Measurements from ENCODE around the gene MAST4. TPM values are rescaled to one million over a fixed set of nuclear protein-coding genes. Genes with fewer than 3 reads are reported as not detected.

MAST4 gene
- total and polyA plus RNA-seq, 2 donors (not counting 1 experiment from before 2014, with no cell fraction given): 2.5 to 57.1 TPM

- H3K4me1 Mint-ChIP-seq: no peaks in the 10 kb centered on the region
- no peak overlapping the region for H3K9ac ChIP-seq (ENCODE audit: low read length)
- CTCF ChIA-PET: no interaction called here
These were observed 362.2 kb downstream of the MAST4 start for GRCh38 chr5:66958201-66958979.

More at GRCh38 chr5:66958201-66958979, 362.2 kb downstream of the MAST4 start:
- Mint-ChIP-seq H3K4me3 (no peak overlapping the region), H3K27ac (no peak overlapping the region), H3K27me3 (peaks cover 8% of the 10 kb centered on the region), H3K9me3 (ENCODE audit: insufficient read depth) (no peaks in the 10 kb centered on the region)
- H4K20me1 ChIP-seq (ENCODE audit: control insufficient read depth, insufficient read depth, low read length, poor library complexity, severe bottlenecking): no peaks in the 10 kb centered on the region
- H3K36me3 ChIP-seq (replicated peaks in 1 of 2; ENCODE audit: control extremely low read depth in 1 of 2, control insufficient read depth in 1 of 2, extremely low read depth in 1 of 2, insufficient read depth in 2 of 2, low read length in 1 of 2): no peaks in the 10 kb centered on the region
- no peak for TF ChIP-seq EZH2 (IDR thresholded peaks at IDR 0.05; ENCODE audit: borderline replicate concordance, insufficient read depth, low read depth, low read length, poor library complexity, severe bottlenecking)
- no peak for TF ChIP-seq CTCF (IDR thresholded peaks at IDR 0.05)
- no CpG with 5 or more reads among the region's 10 CpGs for WGBS (ENCODE audit: insufficient coverage)
- H3K79me2 ChIP-seq (ENCODE audit: control insufficient read depth, insufficient read depth, low read length): no peaks in the 10 kb centered on the region
- DNase-seq (no peak), ATAC-seq (ENCODE audit: low read depth) (no peak)
- no peak overlapping the region for H3K4me2 ChIP-seq (replicated peaks; ENCODE audit: low read depth, low read length, poor library complexity, severe bottlenecking)
- H3K27me3 ChIP-seq (replicated peaks in 1 of 4; ENCODE audit: control extremely low read depth in 1 of 4, control insufficient read depth in 3 of 4, insufficient read depth in 4 of 4, low read length in 3 of 4): peaks cover 0 to 3% (median 0%) of the 10 kb centered on the region in 4 experiments
- H3K9me3 ChIP-seq (ENCODE audit: control extremely low read depth in 1 of 3, control insufficient read depth in 2 of 3, insufficient read depth in 1 of 3, low read length in 2 of 3): no peaks in the 10 kb centered on the region
- no peak overlapping the region for H3K4me3 ChIP-seq (ENCODE audit: control extremely low read depth in 1 of 5, extremely low read depth in 1 of 5, insufficient read depth in 1 of 5, low read depth in 2 of 5, low read length in 4 of 5)
- no peak overlapping the region for H2AFZ ChIP-seq (ENCODE audit: insufficient read depth, low read depth, low read length, poor library complexity, severe bottlenecking)
- no peaks in the 10 kb centered on the region for H3K4me1 ChIP-seq (ENCODE audit: control insufficient read depth in 2 of 2, insufficient read depth in 2 of 2, low read length in 2 of 2)
- POLR2A ChIA-PET: no interaction called here
- intact Hi-C loops (cut with micrococcal nuclease): no loop called here
- no peak overlapping the region for H3K27ac ChIP-seq (ENCODE audit: low read length in 2 of 2)

Measured in B cell (primary cell).